Measurements from ENCODE around the gene BHLHA9.

DNA sequence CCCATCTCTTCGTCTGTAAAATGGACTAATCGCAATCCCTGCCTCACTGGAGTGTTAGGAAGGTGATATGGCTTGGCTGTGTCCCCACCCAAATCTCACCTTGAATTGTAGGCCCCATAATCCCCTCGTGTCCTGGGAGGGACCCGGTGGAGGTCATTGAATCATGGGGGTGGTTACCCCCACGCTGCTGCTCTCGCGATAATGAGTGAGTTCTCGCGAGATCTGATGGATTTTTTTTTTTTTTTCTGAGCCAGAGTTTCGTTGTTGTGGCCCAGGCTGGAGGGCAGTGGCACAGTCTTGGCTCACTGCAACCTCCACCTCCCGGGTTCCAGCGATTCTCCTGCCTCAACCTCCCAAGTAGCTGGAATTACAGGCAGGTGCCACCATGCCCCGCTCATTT, 20.4 kb downstream of the BHLHA9 start:
- TF ChIP-seq EZH2 (IDR thresholded peaks at IDR 0.05) (no peak), POLR2AphosphoS5 (IDR thresholded peaks at IDR 0.05; ENCODE audit: borderline replicate concordance, low read depth, low read length) (no peak)

All from SK-N-MC (cell line).